Measurements from ENCODE around the gene C1QL4.

The C1QL4 gene

GRCh38 chr12:49342914-49343731 lies 6.1 kb upstream of the C1QL4 start:
- no peak for TF ChIP-seq CTCF (conservative IDR thresholded peaks at IDR 0.05; ENCODE audit: low read length)
- DNase-seq (ENCODE audit: low read depth) = no peak
- peak overlapping the region; percentile 51 for H3K4me3 ChIP-seq (ENCODE audit: low read length)

GRCh38 chr12:49342066-49342913 lies 5.3 kb upstream of the C1QL4 start:
- peak overlapping the region; percentile 51 for H3K4me3 ChIP-seq (ENCODE audit: low read length)
- DNase-seq (ENCODE audit: low read depth) = peak; percentile 44
- TF ChIP-seq CTCF (conservative IDR thresholded peaks at IDR 0.05; ENCODE audit: low read length) = peak; percentile 65

- H3K4me3 ChIP-seq (ENCODE audit: low read length) = no peak overlapping the region
- DNase-seq (ENCODE audit: low read depth) = no peak
- TF ChIP-seq CTCF (conservative IDR thresholded peaks at IDR 0.05; ENCODE audit: low read length) = no peak
Measured at GRCh38 chr12:49341777-49342065, 4.7 kb upstream of the C1QL4 start.

- no peak for DNase-seq (ENCODE audit: low read depth)
- H3K4me3 ChIP-seq (ENCODE audit: low read length) = no peak overlapping the region
- no peak for TF ChIP-seq CTCF (conservative IDR thresholded peaks at IDR 0.05; ENCODE audit: low read length)
Measured at GRCh38 chr12:49340971-49341776, 4.2 kb upstream of the C1QL4 start.

GRCh38 chr12:49340095-49340870 lies 3.3 kb upstream of the C1QL4 start:
- H3K4me3 ChIP-seq (ENCODE audit: low read length) = no peak overlapping the region
- DNase-seq (ENCODE audit: low read depth) = no peak
- TF ChIP-seq CTCF (conservative IDR thresholded peaks at IDR 0.05; ENCODE audit: low read length) = no peak

GRCh38 chr12:49339464-49339861 lies 2.5 kb upstream of the C1QL4 start:
- no peak for DNase-seq (ENCODE audit: low read depth)
- H3K4me3 ChIP-seq (ENCODE audit: low read length) = no peak overlapping the region
- TF ChIP-seq CTCF (conservative IDR thresholded peaks at IDR 0.05; ENCODE audit: low read length) = no peak

All from AG10803 (cell line).